Fibroblast of the conjunctiva (primary cell): ENCODE results near the gene UNC93A.
"Not testable (repeated sequence)": the region's sequence is repeated elsewhere in the genome, so short reads cannot be mapped to it uniquely, and the experiment has no call there.

ENCODE experiments used
- DNase-seq: peaks from one replicate; pipeline ENCODE4 v3.0.0-alpha.2; 2010; ENCODE audit warnings: low read depth

The UNC93A gene

DNA sequence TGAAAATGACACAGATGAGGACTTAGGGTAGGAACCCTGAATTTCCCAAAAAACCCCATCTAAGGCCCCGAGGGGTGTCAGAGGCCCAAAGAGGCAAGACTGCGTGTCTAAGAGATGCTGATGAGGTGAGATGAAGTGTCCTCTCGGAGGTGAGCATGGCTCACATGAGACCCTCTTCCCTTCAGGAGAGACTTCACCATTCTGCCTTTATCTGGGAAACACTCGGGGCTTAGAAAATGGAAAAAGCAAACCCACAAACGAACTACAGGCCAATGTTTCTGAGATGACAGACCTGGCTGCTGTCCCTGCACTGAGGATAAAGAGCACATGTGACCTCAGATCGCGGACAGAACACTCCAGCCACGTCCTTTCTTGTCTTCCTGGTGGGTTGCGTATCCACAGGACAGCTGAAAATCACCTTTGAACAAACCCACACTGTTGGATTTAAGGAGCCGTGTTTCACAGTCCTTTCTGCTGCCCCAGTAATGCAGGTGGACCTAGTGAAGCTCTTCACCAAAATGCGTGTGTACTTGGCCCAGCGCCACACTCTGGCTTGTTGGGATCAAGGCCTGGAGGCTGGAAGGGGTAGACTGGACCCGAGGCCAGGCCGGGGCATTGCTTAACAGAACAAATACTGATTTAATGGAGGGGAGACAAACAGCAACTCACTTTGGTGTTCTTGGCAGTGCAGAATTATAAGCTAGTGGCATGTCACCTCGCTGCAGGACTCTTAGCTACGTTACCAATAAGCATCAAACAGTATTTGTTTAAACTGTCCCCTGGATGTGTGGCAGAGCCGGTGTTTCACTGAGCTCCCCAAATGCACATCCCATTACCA lies 18.5 kb downstream of the UNC93A start:
- not testable (repeated sequence) for DNase-seq

DNA sequence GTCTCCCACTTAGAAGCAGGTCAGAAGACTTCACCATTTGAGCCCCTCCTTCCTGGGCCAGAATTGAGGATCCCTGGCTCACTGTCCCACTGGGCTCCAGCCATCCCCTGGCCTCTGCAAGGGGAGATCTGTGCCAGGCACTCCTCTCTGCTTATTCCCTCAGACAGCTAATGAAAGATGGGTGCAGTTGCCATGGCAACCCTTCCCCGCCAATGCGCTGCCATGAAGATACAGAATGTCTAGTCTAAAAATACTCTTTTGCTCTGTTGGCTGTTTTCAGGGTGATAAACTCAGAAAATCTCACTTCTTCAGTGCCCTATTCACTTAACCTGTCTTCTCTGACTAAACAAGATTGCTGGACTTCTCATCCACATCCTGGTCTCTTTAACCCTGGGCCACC lies 20.2 kb downstream of the UNC93A start:
- no peak for DNase-seq

DNA sequence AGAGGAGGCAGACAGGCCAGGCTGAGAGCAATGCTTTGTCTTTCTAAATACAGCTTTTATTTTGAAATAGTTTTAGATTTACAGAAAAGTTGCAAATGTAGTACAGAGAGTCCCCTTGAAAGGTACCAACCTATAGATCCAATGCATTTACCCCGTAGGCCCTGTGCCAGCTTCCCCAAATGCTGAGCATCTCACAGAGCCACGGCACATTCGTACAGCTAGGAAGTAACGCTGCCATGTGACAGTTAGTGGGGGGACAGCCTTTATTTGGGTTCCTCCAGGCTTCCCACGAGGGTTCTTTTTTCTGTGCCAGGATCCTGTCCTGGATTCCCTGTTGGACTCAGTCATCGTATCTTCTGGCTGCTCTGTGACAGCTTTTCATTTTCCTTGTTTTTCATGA lies 20.6 kb downstream of the UNC93A start:
- not testable (repeated sequence) for DNase-seq

DNA sequence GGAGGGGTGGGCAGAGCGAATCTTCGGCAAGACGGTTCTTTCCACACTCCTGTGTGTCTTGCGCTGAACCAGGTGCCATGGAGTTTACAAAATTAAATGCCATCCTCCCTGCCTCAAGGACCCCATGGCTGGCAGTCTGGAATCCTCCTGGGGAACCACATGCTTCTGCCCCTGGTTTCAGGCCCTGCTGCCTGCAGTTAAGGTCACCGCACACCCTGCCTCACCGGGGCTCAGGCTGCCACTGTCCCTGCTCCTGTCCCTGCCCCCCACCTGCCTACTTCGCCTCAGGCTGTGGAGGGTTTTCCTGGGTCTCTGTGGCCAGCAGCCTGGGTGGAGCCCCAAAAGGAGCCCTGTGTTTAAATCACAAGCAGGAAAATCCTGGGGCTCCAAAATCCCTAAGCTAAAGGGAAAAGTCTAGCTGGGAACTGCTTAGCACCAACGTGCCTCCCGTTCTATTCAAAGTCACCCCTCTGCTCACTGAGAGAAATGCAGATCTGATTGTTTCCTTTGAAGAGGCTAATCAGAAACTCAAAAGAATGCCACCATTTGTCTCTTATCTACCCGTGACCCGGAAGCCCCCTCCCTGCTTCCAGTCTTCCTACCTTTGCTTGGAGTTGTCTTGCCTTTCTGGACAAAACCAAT lies 23.2 kb downstream of the UNC93A start:
- no peak for DNase-seq

DNA sequence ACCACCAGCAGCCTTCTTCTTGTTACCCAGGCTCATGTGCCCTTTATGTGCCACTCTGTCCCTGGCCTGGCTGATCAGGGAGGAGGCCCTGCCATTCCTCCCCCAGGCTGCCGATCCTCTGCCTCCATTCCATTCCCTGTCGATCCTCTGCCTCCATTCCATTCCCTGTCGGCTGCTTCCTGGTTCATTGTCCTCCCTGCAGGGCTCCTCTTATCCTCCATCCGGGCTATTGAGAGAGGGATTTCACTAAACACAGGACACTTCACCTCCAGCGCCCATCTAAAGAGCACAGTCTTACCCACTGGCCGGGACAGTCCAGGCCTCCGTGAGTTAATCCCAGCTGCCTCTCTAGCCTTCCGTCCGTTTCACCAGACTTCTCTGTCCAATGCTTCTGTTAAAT lies 26.1 kb downstream of the UNC93A start:
- no peak for DNase-seq

DNA sequence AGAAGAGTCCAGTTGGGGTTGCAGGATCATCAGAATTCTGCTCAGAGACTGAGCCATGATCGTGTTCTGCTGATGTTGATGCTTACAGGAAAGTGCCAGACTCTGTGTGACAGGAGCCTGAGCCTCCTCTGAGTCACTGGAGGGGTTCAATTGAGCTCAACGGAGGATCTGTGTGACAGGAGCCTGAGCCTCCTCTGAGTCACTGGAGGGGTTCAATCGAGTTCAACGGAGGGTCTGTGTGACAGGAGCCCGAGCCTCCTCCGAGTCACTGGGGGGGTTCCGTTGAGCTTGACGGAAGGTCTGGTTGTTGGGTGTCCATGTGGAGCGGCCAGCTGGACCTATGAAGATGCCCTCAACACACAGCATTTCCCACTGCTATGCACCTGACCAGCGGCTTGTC lies 27.2 kb downstream of the UNC93A start:
- not testable (repeated sequence) for DNase-seq

DNA sequence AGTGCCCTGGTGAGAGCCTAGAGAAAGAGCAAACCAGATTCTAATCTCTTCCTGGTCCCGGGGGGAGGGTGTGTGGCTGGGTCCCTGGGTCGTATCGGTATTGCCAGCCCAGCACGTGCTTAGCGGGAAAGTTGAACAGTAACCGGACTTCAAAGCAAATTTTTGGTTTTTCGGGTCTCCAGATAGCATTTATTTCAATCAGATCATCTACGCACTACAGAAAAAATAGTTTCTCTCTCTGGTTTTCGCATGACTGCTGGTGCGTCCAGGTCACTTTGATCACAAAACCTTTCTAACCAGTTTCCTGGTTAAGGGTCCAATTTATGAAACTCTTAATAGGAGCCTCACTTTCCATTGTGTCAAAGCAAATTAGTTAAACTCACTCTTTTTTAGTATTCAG lies 27.7 kb downstream of the UNC93A start:
- DNase-seq, result not testable (repeated sequence)

DNA sequence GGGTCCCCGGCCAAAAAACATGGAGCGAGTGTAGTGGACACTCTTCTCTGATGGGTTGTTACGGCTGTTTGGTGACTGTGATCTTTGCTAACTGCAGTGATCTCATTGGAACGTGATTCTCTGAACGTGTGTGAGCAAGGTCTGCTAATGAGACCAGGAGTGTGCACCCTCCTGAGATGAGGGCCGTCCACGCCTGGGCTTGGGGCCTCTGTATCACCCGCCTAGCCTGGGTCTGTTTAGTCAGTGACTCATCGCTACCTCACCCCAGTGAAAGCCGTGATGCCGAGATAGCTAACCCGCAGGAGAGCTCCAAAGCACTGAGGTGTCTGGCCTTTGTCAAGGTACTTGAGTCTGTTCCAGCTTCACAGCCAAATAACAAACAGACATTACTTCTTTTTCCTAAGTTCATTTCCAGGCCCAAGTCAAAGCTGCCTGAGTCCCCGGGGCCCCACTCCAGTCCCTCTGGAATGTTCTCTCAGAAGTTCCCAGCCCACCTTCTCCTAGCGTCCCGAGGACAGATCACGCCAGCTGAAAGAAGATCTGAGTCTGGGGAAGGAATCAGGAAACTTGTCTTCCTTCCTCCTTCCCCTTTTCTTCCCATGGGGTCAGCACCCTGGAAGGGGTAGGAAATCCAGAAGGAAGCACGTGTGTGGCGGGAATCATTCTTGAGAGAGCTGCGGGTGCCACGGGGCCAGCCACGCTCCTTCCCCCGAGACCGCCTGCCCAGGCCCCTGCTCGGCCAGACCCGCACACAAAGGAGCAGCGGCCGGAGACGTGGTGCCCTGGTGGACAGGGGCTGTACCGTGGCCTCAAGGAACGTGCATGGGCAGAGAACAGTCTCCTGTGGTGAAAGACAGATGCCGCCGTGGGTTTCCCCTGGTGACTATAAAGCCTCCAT lies 29.0 kb downstream of the UNC93A start:
- not testable (repeated sequence) for DNase-seq

DNA sequence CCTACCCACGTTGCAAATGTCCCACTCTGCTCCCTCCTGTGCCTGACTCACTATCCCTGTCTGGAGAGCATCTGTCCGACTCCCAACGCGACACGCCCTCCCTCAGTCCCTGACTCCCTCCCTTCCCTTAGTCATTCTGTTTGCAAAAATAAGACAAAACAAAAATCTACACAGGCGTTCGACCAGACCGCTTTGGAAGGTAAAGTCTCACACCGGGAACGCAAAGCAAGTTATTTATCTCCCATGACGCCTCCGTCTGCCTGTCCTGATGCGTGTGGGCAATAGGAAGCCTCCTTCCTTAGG lies 29.6 kb downstream of the UNC93A start:
- not testable (repeated sequence) for DNase-seq

DNA sequence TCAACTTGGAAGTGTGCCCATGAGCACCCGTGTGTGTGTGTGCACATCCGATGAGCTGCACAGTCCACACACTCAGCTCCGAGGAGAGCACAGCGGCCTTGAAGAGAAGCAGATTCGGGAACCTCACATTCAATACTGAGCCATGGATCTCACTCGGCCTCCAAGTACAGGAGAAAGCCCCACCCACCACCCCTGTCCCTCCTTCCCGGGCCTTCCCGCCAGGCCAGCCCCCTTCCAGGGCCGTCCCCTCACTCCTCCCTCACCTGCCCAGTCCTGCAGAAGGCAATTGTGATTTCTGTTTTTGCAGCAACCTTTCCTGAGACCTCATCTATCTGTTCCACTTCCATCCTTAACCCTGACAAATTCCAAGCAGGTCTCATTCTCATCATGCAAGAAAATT lies 30.1 kb downstream of the UNC93A start:
- not testable (repeated sequence) for DNase-seq

DNA sequence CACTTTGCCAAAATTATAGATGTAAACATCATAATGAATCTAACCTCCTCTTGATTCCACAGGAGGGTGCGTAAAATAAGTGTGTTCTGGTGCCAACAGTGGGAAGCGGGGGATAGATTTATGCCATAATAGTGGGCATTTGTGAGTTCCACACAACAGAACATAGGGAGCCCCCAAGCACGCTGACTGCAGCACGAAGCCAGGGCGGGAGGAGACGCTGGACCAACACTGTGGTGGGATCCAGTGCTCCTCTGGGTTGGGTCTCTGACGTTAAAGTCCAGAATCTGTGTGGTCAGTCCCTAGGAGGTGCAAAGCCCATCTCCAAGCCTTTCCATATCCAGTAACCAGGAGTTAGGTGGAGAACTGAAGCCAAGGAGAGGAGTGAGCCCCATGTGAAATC lies 32.0 kb downstream of the UNC93A start:
- no peak for DNase-seq

DNA sequence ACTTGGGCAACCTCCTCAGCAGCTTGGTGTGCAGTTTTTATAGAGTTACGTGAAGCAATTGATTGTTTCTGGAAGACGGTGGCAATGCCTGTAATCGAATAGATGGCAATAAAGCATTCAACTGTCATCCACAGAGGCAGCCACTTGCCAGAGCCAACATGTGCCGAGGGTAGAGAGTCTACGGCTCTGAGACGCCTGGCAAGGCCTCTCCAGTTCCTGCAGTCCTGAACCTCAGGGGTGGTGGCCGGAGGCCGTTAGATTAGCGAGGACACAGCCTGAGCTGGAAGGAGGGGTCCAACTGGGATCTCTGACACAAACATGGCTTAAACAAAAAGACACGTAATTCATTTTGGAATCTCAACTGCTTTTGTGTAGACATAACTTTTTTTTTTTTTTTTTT lies 33.0 kb downstream of the UNC93A start:
- no peak for DNase-seq

DNA sequence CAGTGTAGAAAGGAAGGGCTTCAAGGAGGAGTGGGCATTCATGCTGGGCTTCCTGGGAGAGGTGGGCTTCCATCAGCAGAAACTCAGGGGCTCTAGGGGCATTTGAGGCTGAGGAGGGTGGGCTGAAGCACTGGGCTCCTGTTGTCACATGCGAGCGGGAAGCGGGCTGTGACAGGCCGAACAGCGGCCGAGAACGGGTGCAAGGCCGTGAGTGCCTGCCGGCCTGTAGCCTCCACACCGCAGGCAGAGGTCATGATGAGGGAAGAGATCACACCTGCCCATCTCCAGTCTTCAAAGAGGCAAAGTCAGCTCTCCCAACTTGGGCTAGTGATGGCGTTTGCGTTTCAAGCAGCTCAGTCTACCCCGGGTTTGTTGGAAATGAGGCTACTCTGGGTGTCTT lies 34.7 kb downstream of the UNC93A start:
- no peak for DNase-seq

DNA sequence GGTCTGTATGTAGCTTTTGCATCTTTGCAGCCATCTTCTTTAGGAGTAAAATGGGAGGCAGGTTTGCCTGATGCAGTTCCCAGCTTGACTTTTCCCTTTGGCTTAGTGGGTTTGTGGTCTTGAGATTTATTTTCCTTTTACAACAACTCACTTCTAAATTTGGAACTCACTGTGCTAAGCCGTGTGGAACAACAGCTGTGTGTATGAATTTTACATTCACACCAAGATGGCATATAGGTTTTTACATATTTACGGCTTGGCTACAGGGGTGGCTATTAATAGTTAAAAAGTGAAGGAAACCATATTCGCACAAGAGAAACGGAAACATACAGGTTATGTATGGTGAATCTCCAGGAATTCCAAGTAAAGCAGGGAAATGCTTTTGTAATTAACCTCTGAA lies 36.3 kb downstream of the UNC93A start:
- no peak for DNase-seq

DNA sequence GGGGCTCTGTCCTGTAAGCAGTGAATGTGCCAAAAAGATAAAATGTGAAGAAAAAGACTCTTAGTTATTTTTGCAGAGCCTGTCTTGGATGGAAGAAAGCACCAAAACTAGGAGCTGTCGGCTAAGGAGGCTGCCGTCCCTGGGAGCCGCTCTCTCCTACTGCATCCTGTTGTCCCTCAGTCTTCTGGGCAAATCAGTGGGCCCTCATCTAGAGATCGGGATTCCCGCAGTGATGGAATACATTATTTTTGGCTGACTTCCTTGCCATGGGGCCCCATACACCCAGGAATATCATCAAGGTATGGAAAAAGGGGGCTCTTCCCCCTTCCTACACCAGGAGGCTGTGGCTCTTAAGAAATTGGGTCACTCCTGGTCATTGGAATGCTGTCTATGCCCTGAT lies 37.0 kb downstream of the UNC93A start:
- no peak for DNase-seq

DNA sequence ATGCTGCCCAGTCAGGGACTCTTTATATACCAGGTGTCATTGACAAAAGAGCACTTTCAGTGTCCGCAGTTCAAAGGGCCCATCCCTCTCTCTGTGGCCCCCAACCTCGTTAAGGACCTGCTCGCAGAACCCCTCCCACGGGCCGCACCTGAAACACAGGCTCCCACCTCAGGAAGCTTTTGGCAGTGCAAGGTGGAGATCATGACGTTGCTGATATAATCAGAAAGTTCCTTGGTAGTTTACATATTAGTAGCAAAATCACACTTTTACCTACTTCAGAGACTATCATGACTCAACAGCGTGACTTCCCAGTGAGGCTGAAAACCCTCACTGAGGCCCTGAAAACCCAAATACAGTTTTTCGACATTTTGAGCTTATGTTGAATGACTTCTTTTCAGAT lies 37.9 kb downstream of the UNC93A start:
- no peak for DNase-seq

DNA sequence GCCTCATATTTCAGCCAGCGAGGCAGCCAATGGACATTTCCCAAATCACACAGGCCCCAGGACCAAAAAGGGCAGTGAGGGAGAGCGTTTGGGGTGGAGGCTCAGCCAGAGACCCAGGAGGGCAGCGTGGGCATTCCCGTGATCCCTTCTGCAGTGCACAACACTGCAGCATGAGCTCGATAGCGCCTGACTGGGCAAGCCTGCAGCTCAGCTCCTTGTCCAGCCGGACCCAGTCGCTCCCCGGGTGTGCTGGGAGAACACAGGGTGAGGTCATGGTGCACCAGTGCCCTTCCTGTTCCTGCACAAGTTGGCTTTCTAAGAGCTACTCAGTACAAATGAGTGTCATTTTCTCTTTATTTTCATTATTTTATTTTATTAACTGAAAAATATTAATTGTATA lies 39.6 kb downstream of the UNC93A start:
- DNase-seq, result no peak

DNA sequence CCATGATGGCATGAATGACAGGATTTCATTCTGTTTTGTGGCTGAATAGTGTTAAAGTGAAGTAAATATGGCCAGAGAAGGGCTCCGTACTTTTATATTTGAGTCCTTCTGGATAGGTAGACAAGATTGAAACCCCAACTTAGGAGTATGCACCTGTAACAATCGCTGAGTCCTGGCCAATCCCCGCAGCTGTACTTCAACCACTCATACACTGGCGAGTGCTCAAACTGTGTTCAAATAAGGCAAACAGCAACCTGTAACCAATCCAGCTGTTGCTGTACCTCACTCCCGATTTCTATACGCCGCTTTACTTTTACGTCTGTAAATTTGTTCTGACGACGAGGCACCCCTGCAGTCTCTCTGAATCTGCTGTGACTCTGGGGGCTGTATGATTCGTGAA lies 40.5 kb downstream of the UNC93A start:
- DNase-seq, result no peak

DNA sequence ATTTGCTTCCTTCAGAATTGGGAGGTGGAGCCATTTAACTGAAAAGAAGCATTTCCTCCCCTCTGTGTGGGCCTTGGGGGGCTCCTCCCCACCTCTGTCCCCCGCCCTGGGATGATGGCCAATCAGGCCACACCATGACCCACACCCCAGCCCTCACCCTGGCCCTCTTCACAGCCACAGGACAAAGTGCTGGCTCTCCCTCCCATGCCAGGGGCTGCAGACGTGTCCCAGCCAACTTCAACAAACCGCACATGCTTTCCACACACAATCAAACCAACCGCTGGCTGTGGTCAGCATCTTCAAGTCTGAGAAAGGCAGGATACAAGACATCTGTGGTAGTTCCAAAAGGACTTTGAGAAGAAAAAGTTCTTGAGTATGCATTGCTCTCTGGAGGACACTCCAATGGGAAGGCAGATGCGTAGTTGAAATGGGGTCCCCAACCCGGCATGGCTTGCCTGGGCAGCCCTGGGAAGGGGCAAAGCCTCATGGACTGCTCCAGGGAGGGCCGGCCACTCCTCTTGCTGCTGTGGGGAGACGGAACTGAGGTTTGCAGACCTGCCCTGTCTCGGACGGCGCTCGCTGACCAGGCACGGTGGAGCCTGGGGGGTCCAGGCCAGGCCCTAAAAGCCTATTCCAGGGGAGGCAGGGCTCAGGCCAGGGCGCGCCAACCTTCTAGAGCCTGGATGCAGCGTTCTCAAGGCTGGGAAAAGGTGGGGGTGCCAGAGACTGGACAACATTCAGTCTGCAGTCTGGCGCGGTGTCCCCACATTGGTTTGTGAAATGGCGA lies 45.9 kb downstream of the UNC93A start:
- no peak for DNase-seq

DNA sequence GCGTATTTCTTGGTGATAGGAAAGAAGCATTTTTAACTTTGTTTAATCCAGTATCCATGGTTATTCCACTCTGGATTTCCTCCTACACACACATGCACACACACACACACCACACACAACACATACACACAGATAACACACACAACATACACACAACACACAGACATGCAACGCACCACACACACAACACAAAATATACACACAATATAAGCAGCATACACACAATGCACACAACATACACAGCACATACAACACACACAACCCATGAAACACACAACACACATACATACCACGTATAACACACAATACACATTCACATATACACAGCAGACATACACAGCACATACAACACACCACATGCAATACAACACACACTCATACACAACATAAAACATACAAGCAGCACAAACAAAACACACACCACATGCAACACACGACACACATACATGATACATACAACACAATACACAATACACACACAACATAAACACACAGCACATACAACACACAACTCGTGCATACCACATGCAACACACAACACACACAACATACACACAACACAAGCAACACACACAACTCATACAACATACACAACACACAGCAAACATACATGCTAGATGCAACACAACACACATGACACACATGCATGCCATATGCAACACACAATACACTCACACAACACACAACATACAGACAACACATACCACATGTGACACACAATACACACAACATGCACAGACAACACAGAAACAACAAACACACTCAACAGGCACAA lies 46.7 kb downstream of the UNC93A start:
- no peak for DNase-seq

DNA sequence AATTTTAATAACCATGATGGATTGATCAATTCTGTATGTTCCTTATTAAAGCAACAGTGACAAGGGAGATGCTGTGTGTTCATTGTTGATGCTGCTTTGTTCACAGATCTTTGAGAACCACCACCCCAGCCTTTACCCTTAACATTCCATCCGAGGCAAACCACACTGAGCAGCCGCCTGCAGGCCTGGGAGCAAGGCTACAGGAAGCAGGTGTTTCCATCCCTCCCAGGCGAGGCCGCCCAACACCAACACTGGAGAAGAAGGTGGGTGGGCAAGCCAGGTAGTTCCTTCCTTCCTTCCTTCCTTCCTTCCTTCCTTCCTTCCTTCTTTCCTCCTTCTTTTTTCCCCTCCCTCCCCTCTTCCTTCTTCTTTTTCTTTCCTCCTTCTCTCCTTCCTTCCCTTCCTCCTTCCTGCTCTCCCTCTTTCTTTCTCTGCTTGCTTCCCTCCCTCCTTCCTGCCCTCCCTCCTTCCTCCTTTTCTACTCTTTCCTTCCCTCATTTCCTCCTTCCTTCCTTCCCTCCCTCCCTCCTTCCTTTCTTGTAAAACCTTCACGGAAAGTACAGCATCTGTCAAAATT lies 47.5 kb downstream of the UNC93A start:
- no peak for DNase-seq
